HG02884 (cell line): Measurements from ENCODE around the gene HSD3B2.

Experiments used
- ATAC-seq: cut with Tn5 transposase; IDR thresholded peaks from one replicate; pipeline ENCODE4 v1.9.1; 2021; ENCODE audit warnings: mild to moderate bottlenecking, moderate library complexity; ENCODE audit not compliant: unreplicated experiment

HSD3B2 gene

GRCh38 chr1:119396982-119397381, 18.0 kb upstream of the HSD3B2 start:
- ATAC-seq, result no peak

- no peak for ATAC-seq
Measured at GRCh38 chr1:119397986-119398385, 17.0 kb upstream of the HSD3B2 start.

- no peak for ATAC-seq
Measured at GRCh38 chr1:119404736-119405135, 10.2 kb upstream of the HSD3B2 start.

- ATAC-seq, result no peak
Measured at GRCh38 chr1:119409731-119410130, 5.2 kb upstream of the HSD3B2 start.

- no peak for ATAC-seq
Measured at GRCh38 chr1:119410961-119411360, 4.0 kb upstream of the HSD3B2 start.

- ATAC-seq, result no peak
Measured at GRCh38 chr1:119416006-119416640, 1.2 kb downstream of the HSD3B2 start.

GRCh38 chr1:119419109-119419508, 4.2 kb downstream of the HSD3B2 start:
- no peak for ATAC-seq

- no peak for ATAC-seq
Measured at GRCh38 chr1:119420638-119421037, 5.7 kb downstream of the HSD3B2 start.

- no peak for ATAC-seq
Measured at GRCh38 chr1:119422631-119423030, 7.7 kb downstream of the HSD3B2 start.

GRCh38 chr1:119428991-119429390, 14.0 kb downstream of the HSD3B2 start:
- no peak for ATAC-seq

- ATAC-seq, result no peak
Measured at GRCh38 chr1:119429687-119430086, 14.7 kb downstream of the HSD3B2 start.

GRCh38 chr1:119430486-119430885, 15.5 kb downstream of the HSD3B2 start:
- ATAC-seq, result no peak

GRCh38 chr1:119431836-119432235, 16.9 kb downstream of the HSD3B2 start:
- ATAC-seq, result no peak

GRCh38 chr1:119435052-119435451, 20.1 kb downstream of the HSD3B2 start:
- ATAC-seq, result no peak

GRCh38 chr1:119438761-119439160, 23.8 kb downstream of the HSD3B2 start:
- no peak for ATAC-seq

- ATAC-seq, result no peak
Measured at GRCh38 chr1:119440721-119441307, 25.9 kb downstream of the HSD3B2 start.

GRCh38 chr1:119442756-119443155, 27.8 kb downstream of the HSD3B2 start:
- no peak for ATAC-seq

GRCh38 chr1:119446321-119446720, 31.4 kb downstream of the HSD3B2 start:
- no peak for ATAC-seq

GRCh38 chr1:119447344-119448126, 32.6 kb downstream of the HSD3B2 start:
- no peak for ATAC-seq

GRCh38 chr1:119448127-119448511, 33.2 kb downstream of the HSD3B2 start:
- no peak for ATAC-seq

- ATAC-seq, result no peak
Measured at GRCh38 chr1:119449971-119450370, 35.0 kb downstream of the HSD3B2 start.

GRCh38 chr1:119451158-119451557, 36.2 kb downstream of the HSD3B2 start:
- no peak for ATAC-seq
